Muscle layer of colon (tissue), 2 donors: Measurements from ENCODE around the gene CACNA2D1.

Experiments used
- H3K27ac ChIP-seq: one replicate; pipeline ENCODE4 v1.7.0; 2013; ENCODE audit warnings: low read depth, mild to moderate bottlenecking, low read length, moderate library complexity
- H3K27me3 ChIP-seq, 2 donors: one replicate each; pipeline ENCODE4 v1.7.0; 2013; ENCODE audit warnings: low read length in 2 of 2, mild to moderate bottlenecking in 2 of 2; ENCODE audit not compliant: insufficient read depth in 2 of 2, control insufficient read depth in 1 of 2
- H3K36me3 ChIP-seq: one replicate; pipeline ENCODE4 v1.7.0; 2013; ENCODE audit warnings: mild to moderate bottlenecking, low read length; ENCODE audit not compliant: insufficient read depth
- H3K4me1 ChIP-seq: one replicate; pipeline ENCODE4 v1.7.0; 2013; ENCODE audit warnings: mild to moderate bottlenecking, low read length; ENCODE audit not compliant: insufficient read depth
- H3K4me3 ChIP-seq, 2 donors: one replicate each; pipeline ENCODE4 v1.7.0; 2013; ENCODE audit warnings: low read length in 2 of 2, low read depth in 1 of 2, mild to moderate bottlenecking in 1 of 2, moderate library complexity in 1 of 2
- H3K9ac ChIP-seq: one replicate; pipeline ENCODE4 v1.7.0; 2013; ENCODE audit warnings: low read length
- H3K9me3 ChIP-seq: one replicate; pipeline ENCODE4 v1.7.0; 2013; ENCODE audit warnings: mild to moderate bottlenecking, low read length
- donor health status: abdominal sarcoma.
- donor health status: Adenocarcinoma of cecum.

CACNA2D1 gene

GRCh38 chr7:82126576-82126975 lies 317.0 kb downstream of the CACNA2D1 start:
- Histone ChIP-seq H3K9ac (no peak overlapping the region), H3K4me1 (peaks cover 12% of the 10 kb centered on the region), H3K9me3 (no peaks in the 10 kb centered on the region), H3K4me3 (no peak overlapping the region), H3K36me3 (no peaks in the 10 kb centered on the region), H3K27ac (no peak overlapping the region), H3K27me3 (no peaks in the 10 kb centered on the region)

- Histone ChIP-seq H3K9ac (no peak overlapping the region), H3K36me3 (no peaks in the 10 kb centered on the region), H3K9me3 (no peaks in the 10 kb centered on the region), H3K4me1 (peaks cover 12% of the 10 kb centered on the region), H3K27me3 (no peaks in the 10 kb centered on the region), H3K27ac (no peak overlapping the region), H3K4me3 (no peak overlapping the region)
Measured at GRCh38 chr7:82124445-82124844, 319.1 kb downstream of the CACNA2D1 start.

- Histone ChIP-seq H3K27ac (no peak overlapping the region), H3K36me3 (no peaks in the 10 kb centered on the region), H3K27me3 (no peaks in the 10 kb centered on the region), H3K4me1 (no peaks in the 10 kb centered on the region), H3K9ac (no peak overlapping the region), H3K9me3 (no peaks in the 10 kb centered on the region), H3K4me3 (no peak overlapping the region)
Measured at GRCh38 chr7:82122275-82122674, 321.3 kb downstream of the CACNA2D1 start.

GRCh38 chr7:82114237-82114636 lies 329.3 kb downstream of the CACNA2D1 start:
- H3K9ac ChIP-seq: no peak overlapping the region
- H3K27me3 ChIP-seq: no peaks in the 10 kb centered on the region
- H3K27ac ChIP-seq: no peak overlapping the region
- H3K4me3 ChIP-seq: no peak overlapping the region
- no peaks in the 10 kb centered on the region for H3K9me3 ChIP-seq
- no peaks in the 10 kb centered on the region for H3K4me1 ChIP-seq
- no peaks in the 10 kb centered on the region for H3K36me3 ChIP-seq

- Histone ChIP-seq H3K4me1 (no peaks in the 10 kb centered on the region), H3K27ac (no peak overlapping the region), H3K9ac (no peak overlapping the region), H3K4me3 (no peak overlapping the region), H3K9me3 (no peaks in the 10 kb centered on the region), H3K36me3 (no peaks in the 10 kb centered on the region), H3K27me3 (no peaks in the 10 kb centered on the region)
Measured at GRCh38 chr7:82110146-82110840, 333.3 kb downstream of the CACNA2D1 start.

- Histone ChIP-seq H3K9ac (no peak overlapping the region), H3K27me3 (no peaks in the 10 kb centered on the region), H3K27ac (no peak overlapping the region), H3K4me3 (no peak overlapping the region), H3K4me1 (no peaks in the 10 kb centered on the region), H3K9me3 (no peaks in the 10 kb centered on the region), H3K36me3 (no peaks in the 10 kb centered on the region)
Measured at GRCh38 chr7:82109288-82109687, 334.3 kb downstream of the CACNA2D1 start.

GRCh38 chr7:82106201-82106600 lies 337.4 kb downstream of the CACNA2D1 start:
- Histone ChIP-seq H3K9ac (no peak overlapping the region), H3K27ac (no peak overlapping the region), H3K36me3 (no peaks in the 10 kb centered on the region), H3K27me3 (no peaks in the 10 kb centered on the region), H3K4me1 (no peaks in the 10 kb centered on the region), H3K4me3 (no peak overlapping the region), H3K9me3 (no peaks in the 10 kb centered on the region)

GRCh38 chr7:82105463-82105862 lies 338.1 kb downstream of the CACNA2D1 start:
- Histone ChIP-seq H3K4me3 (no peak overlapping the region), H3K36me3 (no peaks in the 10 kb centered on the region), H3K27ac (no peak overlapping the region), H3K9ac (no peak overlapping the region), H3K27me3 (no peaks in the 10 kb centered on the region), H3K9me3 (no peaks in the 10 kb centered on the region), H3K4me1 (no peaks in the 10 kb centered on the region)

GRCh38 chr7:82098414-82098813 lies 345.2 kb downstream of the CACNA2D1 start:
- Histone ChIP-seq H3K27me3 (no peaks in the 10 kb centered on the region), H3K9ac (no peak overlapping the region), H3K4me1 (no peaks in the 10 kb centered on the region), H3K9me3 (no peaks in the 10 kb centered on the region), H3K36me3 (no peaks in the 10 kb centered on the region), H3K27ac (no peak overlapping the region), H3K4me3 (no peak overlapping the region)

- H3K4me1 ChIP-seq: no peaks in the 10 kb centered on the region
- no peak overlapping the region for H3K27ac ChIP-seq
- no peak overlapping the region for H3K4me3 ChIP-seq
- H3K9me3 ChIP-seq: no peaks in the 10 kb centered on the region
- H3K27me3 ChIP-seq: no peaks in the 10 kb centered on the region
- H3K9ac ChIP-seq: no peak overlapping the region
- no peaks in the 10 kb centered on the region for H3K36me3 ChIP-seq
Measured at GRCh38 chr7:82091126-82091684, 352.4 kb downstream of the CACNA2D1 start.

GRCh38 chr7:82087099-82087498 lies 356.5 kb downstream of the CACNA2D1 start:
- H3K36me3 ChIP-seq: no peaks in the 10 kb centered on the region
- H3K9ac ChIP-seq: no peak overlapping the region
- H3K9me3 ChIP-seq: no peaks in the 10 kb centered on the region
- H3K4me3 ChIP-seq: no peak overlapping the region
- H3K27ac ChIP-seq: no peak overlapping the region
- H3K4me1 ChIP-seq: no peaks in the 10 kb centered on the region
- H3K27me3 ChIP-seq: no peaks in the 10 kb centered on the region

GRCh38 chr7:82085116-82085515 lies 358.5 kb downstream of the CACNA2D1 start:
- H3K27me3 ChIP-seq: no peaks in the 10 kb centered on the region
- H3K4me1 ChIP-seq: no peaks in the 10 kb centered on the region
- H3K27ac ChIP-seq: no peak overlapping the region
- no peak overlapping the region for H3K9ac ChIP-seq
- H3K4me3 ChIP-seq: no peak overlapping the region
- H3K36me3 ChIP-seq: no peaks in the 10 kb centered on the region
- no peaks in the 10 kb centered on the region for H3K9me3 ChIP-seq
